ENCODE data around the gene CRYZ.
A peak's percentile ranks its signal among the peaks of the same experiment; 100 is the strongest.
"Not testable (repeated sequence)": the region's sequence is repeated elsewhere in the genome, so short reads cannot be mapped to it uniquely, and the experiment has no call there.

CRYZ gene, protein sequence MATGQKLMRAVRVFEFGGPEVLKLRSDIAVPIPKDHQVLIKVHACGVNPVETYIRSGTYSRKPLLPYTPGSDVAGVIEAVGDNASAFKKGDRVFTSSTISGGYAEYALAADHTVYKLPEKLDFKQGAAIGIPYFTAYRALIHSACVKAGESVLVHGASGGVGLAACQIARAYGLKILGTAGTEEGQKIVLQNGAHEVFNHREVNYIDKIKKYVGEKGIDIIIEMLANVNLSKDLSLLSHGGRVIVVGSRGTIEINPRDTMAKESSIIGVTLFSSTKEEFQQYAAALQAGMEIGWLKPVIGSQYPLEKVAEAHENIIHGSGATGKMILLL

DNA sequence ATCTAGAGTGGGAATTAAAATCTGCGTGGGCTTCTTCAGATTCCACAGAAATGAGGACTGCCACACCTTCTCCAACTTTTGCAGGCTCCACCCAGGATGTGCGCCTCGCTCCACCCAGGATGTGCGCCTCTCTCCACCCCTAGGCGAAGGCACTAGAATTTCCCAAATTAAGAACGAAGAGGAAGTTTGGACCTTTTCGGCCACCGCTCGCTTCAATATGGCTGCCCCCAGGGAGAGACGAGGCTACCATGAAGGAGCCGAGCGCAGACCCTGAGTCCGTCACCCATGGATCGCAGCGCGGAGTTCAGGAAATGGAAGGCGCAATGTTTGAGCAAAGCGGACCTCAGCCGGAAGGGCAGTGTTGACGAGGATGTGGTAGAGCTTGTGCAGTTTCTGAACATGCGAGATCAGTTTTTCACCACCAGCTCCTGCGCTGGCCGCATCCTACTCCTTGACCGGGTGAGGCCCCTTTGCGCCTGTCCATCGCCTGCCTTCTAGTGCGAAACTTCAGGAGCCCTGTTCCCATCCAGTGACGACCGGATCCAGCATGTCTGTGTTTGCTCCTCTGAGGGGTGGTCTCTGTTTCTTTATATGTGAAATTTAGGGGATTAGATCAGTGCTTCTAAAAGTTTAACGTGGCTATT lies at the start of gene CRYZ, which contains the start of gene TYW3:
TSS of gene CRYZ (minus strand) at position 91 of the 644 bp plus-strand sequence. CDS start 8,229 bp downstream, outside the sequence.
TSS of gene TYW3 (plus strand) at position 193 of the 644 bp plus-strand sequence. CDS start at position 286, 93 bp downstream.
- peak; percentile 61 to 70 for DNase-seq (ENCODE audit: low read depth in 1 of 2, low spot score in 1 of 2)

DNA sequence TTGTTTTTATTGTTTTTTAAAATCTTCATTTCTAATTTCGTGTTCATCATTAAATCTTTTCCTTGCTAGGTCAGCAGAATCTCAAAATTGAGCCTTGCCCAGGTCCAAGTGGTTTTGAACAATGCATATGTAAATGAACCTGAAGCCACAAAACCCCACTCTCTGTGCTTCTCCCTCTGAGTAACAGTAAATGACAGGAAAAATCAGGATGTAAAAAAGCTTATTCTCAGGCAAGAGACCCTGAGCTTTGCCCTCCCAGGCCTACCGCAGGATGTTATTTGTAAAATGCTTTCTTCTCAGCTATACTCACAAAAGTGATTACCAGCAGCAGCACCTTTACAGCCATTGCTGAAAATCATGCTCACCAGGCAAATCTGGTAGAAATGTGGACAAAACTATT lies 47.7 kb upstream of the CRYZ start:
- no peak for DNase-seq (ENCODE audit: low read depth in 1 of 2, low spot score in 1 of 2)

DNA sequence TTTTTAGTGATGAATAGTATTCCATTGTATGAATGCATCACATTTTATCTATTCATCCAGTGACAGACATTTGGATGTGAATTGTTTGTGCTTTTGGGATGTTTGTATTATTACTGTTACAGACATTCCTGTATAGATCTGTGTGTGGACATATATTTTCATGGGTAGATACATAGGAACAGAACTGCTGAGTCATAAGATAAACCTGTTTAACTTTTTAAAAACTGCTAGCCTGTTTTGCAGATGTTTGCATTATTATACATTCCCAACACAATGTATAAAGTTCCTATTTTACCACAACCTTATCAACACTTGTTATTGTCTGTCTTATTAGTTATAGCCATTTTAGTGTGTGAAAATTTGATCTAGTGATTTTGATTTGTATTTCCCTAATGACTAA lies 46.9 kb upstream of the CRYZ start:
- no peak for DNase-seq (ENCODE audit: low read depth in 1 of 2, low spot score in 1 of 2)

DNA sequence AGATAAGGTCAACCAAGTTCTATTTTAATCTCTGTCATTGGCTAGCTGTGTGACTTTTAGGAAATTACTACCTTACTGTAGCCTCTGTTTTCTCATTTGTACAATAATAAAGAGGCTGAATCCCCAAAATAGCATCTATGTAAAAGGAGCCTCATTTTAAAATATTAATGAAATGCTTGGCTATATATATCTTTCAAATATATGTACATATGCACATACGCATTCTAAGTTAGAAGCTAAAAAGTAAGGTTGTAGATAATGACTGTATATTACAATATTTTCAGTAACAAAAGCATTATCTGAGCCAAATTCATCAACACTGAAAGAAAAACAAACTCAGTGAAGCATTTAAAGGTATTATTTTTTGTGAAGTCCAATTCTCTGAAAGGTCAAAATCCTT lies 44.7 kb upstream of the CRYZ start:
- no peak for DNase-seq (ENCODE audit: low read depth in 1 of 2, low spot score in 1 of 2)

DNA sequence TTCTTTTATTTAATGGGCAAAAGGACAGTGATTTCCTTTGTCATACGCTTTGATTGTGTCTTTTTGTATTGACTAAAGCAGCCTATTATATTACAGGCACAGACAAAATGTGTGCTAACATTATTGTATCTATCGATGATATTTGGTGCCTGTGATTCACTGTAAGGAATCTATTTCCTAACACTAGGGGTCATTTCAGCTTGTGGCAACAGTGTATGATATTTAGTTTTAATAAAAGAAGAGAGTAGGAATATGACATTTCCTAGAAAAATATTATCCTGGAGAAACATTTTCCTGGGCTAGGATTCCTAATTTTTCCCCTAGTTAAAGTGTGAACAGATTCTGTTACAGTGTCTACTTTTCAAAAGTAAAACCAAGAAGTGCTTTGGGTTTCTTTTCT lies 42.9 kb upstream of the CRYZ start:
- no peak for DNase-seq (ENCODE audit: low read depth in 1 of 2, low spot score in 1 of 2)

DNA sequence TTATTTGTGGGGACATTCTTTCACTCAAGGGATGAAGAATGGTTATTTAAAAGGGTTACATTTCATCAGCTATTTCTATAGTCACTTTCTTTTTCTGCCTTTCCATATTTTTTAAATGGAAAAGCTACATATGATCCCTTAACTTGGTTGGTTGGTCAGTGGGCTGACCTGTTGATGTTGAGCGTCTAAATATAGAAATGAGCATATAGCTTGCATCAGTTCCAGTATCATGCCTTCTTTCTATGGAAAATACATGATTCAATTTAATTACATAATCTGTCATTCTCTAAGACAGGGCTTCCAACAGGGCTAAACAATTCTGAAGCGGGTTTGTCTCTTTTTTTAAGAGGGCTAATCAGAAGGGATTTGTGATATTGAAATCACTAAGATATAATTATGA lies 40.7 kb upstream of the CRYZ start:
- DNase-seq (ENCODE audit: low read depth in 1 of 2, low spot score in 1 of 2), result no peak

DNA sequence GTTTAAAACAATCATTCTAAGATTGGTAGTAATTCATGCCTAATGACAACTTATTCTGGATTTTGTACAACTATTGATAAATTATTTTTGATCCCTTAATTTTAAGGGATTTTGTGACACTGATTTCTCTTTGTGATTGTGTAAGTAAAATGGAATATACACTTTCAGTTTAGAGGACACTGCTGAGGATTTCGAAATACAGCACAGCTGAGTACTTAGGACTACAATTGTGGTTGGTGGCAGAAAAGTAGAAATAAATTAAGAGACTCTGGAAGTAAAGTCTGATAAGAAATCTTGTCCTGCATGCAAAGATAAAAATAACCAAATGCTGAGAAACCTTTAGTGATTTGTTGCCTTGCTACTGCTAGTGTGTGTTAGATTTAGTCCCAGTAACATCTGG lies 40.1 kb upstream of the CRYZ start:
- DNase-seq (ENCODE audit: low read depth in 1 of 2, low spot score in 1 of 2), result no peak

DNA sequence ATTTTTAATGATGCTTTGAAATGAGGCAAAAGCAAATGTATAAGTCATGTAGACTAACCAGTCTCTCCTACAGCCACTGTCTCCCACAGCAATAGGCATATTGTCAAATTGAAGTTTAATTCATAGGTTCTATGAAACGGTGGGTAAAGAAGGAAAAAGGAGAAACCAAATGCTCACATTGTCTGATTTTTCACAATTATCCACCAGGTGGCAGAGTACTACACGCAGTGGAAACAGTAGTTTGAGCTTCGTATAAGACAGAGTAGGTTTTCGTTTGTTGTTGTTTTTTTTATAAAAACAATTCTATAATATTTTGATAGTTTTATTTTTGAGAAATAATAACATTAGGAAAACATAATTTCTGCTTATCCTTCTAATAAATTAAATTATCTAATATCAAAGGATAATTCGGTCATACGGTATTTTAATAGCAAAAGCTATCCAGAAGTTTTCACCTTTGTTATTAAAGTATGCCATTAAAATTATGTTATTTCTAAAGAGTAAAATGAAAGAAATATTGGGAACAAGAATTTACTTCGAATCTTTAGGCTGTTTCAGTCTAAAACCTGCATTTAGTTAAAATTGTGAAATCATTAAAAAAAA lies 39.2 kb upstream of the CRYZ start:
- no peak for DNase-seq (ENCODE audit: low read depth in 1 of 2, low spot score in 1 of 2)

DNA sequence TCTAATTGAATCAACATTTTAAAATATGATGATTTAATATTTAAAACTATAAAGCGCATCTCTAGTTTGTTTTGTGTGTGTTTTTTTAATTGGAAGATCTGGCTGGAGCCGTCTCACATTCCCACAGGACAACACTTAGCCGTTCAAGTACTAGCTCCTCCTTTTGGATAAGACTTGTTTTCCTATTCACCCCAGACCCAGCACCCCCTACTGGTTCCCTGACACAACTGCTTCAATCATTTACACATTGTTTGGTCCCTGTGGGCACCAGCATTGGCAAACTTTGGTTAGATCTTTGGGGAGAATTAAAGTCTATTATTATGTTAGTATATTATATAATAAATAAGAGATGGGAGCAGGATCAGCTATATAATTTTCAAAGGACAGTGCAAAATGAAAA lies 34.6 kb upstream of the CRYZ start:
- DNase-seq (ENCODE audit: low read depth in 1 of 2, low spot score in 1 of 2), result no peak

DNA sequence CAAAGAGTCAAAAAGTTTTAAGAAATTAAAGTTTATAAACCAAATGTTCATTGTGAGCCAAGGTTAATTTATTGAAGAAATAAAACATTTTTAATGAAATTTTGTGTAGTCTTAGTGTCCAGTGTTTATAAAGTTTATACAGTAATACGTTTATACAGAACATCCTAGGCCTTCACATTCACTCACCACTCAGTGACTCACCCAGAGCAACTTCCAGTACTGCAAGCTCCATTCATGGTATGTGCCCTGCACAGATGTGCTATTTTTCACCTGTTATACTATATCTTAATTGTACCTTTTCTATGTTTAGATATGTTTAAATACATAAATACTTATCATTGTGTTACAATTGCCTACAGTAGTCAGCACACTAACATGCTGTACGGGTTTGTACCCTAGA lies 33.7 kb upstream of the CRYZ start:
- DNase-seq (ENCODE audit: low read depth in 1 of 2, low spot score in 1 of 2), result no peak

DNA sequence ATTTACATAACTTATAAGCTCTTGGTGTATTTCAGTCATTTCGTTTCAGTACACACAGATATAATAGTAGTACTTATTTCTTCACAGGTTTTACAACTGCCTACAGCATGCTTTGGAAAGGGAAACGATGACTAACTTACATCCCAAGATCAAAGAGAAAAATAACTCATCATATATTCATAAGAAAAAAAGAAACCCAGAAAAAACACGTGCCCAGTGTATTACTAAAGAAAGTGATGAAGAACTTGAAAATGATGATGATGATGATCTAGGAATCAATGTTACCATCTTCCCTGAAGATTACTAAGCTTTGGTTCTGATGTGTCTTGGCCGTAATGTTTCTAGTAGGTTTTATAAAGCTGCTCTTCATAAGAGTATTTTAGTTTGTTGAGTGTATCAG lies 31.0 kb upstream of the CRYZ start:
- no peak for DNase-seq (ENCODE audit: low read depth in 1 of 2, low spot score in 1 of 2)

DNA sequence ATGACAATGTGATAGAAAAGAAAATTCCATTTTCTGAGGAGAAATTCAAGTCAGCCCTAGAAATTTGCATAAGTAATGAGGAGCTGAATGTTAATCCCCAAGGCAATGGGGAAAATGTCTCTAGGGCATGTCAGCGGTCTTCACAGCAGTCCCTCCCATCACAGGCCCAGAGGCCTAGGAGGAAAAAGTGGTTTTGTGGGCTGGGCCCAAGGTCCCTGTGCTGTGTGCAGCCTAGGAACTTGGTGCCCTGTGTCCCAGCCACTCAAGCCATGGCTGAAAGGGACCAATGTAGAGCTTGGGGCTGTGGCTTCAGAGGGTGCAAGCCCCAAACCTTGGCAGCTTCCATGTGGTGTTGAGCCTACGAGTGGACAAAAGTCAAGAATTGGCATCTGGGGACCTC lies 23.8 kb upstream of the CRYZ start:
- DNase-seq (ENCODE audit: low read depth in 1 of 2, low spot score in 1 of 2), result not testable (repeated sequence)

DNA sequence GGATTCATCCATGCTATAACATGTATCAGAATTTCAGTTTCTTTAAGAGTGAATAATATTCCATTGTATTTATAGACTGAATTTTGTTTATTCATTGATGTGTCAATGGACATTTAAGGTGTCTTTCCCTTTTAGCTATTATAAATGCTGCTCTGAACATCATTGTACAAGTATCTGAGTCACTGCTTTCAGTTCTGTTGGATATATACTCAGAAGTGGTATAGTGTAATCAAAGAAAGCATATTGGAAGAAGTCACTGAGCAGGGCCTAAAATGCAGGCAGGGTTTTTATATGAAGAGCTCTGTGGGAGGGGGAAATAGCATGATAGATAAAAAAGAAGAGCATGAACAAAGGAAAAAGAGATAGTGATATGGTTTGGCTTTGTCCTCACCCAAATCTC lies 22.6 kb upstream of the CRYZ start:
- no peak for DNase-seq (ENCODE audit: low read depth in 1 of 2, low spot score in 1 of 2)

DNA sequence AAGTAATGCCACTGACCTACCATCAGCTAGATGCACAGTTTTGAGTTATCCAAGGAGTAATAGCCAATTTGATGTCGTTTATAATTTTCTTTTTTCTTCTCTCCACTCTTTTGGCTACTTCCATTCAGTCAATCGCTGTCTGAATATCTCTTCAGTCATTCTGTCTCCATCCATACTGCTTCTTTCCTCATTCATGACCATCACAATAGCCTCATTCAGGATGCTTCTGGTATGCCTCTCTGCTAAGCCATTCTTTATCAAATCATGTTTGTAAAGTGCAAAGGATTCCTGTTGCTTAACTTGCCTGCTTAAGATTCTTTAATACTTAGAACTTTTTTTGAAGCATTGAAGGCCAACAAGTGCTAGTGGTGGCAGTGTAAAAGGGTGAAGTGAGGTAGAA lies 20.3 kb upstream of the CRYZ start:
- no peak for DNase-seq (ENCODE audit: low read depth in 1 of 2, low spot score in 1 of 2)

DNA sequence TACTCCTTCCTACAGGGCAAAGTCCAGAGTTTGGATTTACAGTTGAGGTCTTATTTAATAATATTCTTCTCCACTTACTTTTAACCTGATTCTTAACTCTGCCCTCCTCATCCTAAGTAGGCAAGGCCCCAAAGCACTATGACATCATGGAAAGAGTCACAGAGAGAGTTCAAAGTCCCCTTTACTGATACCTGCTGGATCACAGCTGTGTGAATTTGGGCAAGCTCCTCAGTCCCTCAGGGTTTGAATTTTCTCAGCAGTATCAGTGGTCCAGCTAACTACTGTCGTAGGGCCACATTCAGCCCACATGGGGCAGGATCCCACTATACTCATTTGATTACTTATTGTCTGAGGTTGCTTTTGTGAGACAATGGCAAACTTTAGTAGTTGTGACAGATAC lies 16.1 kb upstream of the CRYZ start:
- no peak for DNase-seq (ENCODE audit: low read depth in 1 of 2, low spot score in 1 of 2)

DNA sequence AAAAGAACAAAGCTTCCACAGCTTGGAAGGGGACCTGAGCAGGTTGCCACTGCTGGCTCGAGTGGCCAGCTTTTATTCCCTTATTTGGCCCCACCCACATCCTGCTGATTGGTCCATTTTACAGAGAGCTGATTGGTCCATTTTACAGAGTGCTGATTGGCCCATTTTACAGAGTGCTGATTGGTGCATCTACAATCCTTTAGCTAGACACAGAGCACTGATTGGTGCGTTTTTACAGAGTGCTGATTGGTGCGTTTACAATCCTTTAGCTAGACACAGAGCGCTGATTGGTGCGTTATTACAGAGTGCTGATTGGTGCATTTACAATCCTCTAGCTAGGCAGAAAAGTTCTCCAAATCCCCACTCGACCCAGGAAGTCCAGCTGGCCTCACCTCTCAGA lies 12.4 kb upstream of the CRYZ start:
- DNase-seq (ENCODE audit: low read depth in 1 of 2, low spot score in 1 of 2), result not testable (repeated sequence)

DNA sequence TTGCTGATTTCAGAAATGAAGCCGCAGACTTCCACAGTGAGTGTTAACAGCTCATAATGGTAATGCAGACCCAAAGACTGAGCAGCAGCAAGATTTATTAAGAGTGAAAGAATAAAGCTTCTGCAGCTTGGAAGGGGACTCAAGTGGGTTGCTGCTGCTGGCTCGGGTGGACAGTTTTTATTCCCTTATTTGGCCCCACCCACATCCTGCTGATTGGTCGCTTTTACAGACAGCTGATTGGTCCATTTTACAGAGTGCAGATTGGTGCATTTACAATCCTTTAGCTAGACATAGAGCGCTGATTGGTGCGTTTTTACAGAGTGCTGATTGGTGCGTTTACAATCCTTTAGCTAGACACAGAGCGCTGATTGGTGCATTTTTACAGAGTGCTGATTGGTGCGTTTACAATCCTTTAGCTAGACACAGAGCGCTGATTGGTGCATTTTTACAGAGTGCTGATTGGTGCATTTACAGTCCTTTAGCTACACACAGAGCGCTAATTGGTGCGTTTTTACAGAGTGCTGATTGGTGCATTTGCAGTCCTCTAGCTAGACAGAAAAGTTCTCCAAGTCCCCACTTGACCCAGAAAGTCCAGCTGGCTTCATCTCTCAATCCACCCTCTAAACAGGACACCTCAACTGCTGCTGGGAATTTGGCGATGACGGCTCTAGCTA lies 7.6 kb upstream of the CRYZ start:
- not testable (repeated sequence) for DNase-seq (ENCODE audit: low read depth in 1 of 2, low spot score in 1 of 2)

DNA sequence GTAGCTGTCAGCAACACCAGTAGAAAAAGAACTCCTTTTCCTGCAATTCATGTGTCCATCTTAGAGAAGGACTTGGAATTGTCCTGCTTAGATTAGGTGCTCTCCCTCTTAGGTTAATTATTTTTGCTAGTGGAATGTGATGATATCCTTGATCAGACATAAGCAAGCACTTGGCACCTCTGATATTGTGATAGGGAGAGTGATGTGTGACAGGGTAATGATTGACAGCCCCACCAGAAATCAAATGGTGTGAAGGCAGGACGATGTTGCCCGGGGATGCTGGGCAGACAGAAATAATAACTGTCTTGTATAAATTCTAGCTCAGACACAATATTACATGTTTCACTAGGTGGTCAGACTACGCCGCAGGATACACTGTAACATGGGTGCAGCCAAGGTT lies 4.5 kb upstream of the CRYZ start:
- no peak for DNase-seq (ENCODE audit: low read depth in 1 of 2, low spot score in 1 of 2)

DNA sequence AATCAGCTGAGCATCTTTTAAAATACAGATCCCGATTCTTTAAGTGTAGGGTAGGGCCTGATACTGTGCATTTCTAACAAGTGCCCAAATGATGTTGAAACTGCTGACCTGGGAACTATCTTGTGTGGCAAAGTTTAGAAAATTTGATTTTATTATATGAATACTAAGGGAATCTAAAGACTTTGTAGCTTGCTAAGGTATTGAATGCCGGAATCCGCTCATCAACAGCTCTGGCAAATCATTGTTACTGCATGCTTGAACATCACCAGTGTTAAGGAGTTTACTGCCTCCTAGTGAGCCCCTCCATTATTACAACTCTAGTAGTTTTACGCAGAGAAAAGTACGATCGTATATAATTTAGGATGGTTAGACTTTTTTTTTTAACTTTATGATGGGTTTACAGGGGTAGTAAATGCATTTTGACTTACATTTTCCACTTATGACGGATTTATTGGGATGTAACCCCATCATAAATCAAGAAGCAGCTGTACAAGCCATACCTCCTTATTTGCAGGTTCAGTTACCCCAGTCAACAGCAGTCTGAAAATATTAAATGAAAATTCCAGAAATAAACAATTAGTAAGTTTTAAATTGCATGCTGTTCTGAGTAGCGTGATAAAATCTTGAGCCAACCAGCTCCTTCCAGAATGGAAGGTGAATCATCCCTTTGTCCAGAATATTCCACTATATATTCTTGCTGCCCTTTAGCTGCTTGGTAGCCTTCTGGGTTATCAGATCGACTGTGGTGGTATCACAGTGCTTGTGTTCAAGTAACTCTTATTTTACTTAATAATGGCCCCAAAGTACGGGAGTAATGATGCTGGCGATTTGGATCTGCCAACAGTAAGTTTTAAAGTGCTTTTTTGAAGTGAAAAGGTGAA lies 994 bp upstream of the CRYZ start:
- DNase-seq (ENCODE audit: low read depth in 1 of 2, low spot score in 1 of 2), result no peak

DNA sequence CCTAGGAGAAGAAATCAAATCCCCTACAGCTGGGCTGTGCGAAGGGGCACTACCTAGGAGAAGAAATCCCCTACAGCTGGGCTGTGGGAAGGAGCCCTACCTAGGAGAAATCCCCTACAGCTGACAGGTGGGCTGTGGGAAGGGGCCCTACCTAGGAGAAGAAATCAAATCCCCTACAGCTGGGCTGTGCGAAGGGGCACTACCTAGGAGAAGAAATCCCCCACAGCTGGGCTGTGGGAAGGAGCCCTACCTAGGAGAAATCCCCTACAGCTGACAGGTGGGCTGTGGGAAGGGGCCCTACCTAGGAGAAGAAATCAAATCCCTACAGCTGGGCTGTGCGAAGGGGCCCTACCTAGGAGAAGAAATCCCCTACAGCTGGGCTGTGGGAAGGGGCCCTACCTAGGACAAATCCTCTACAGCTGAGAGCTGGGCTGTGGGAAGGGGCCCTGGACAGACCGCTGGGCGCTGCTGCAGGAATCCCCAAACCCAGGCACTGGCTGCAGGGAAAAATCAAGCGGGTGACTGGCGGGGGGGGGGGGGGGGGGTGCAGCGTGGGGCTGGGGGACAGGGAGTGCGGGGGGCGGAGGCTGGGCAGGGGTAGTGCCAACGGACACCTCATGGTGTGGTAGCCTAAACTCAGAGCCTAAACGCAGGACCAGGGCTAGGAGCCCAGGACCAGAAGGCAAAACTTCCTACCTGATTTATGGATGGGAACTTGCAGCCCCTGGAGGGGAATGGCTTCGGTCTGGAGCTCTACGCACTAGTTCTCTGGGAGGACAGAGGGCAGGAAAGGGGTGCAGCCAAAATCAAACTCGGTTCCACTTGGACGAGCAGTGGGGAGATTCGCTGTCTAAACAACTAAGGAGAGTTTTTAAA lies 541 bp downstream of the CRYZ start:
- DNase-seq (ENCODE audit: low read depth in 1 of 2, low spot score in 1 of 2), result peak in 1 of 2 donors; percentile 1

Measured in stimulated activated CD4-positive, alpha-beta T cell treated with anti-CD3 and anti-CD28 coated beads, Interleukin-15, amount 100 ng/mL, for 1 hour (primary cell).